GM19240 (cell line): Measurements from ENCODE around the gene MBLAC1.
A peak's percentile ranks its signal among the peaks of the same experiment; 100 is the strongest.
"Not testable (repeated sequence)": the region's sequence is repeated elsewhere in the genome, so short reads cannot be mapped to it uniquely, and the experiment has no call there.

Experiments
- DNase-seq: peaks from one replicate; pipeline ENCODE4 v3.0.0; 2011; ENCODE audit warnings: low spot score; ENCODE audit not compliant: insufficient read length

MBLAC1 gene

GRCh38 chr7:100122067-100122466 is 4.7 kb upstream of the MBLAC1 start:
- DNase-seq, result no peak

- DNase-seq, result no peak
These were observed 4.2 kb upstream of the MBLAC1 start for GRCh38 chr7:100122568-100122967.

GRCh38 chr7:100124301-100125230 is 2.2 kb upstream of the MBLAC1 start:
- no peak for DNase-seq

GRCh38 chr7:100126239-100126930 is 382 bp upstream of the MBLAC1 start:
- no peak for DNase-seq

- DNase-seq, result no peak
These were observed 1.3 kb downstream of the MBLAC1 start for GRCh38 chr7:100127866-100128636.

GRCh38 chr7:100128637-100128963 is 1.8 kb downstream of the MBLAC1 start:
- no peak for DNase-seq

- DNase-seq, result not testable (repeated sequence)
These were observed 3.4 kb downstream of the MBLAC1 start for GRCh38 chr7:100130220-100130607.

GRCh38 chr7:100130608-100131453 is 4.1 kb downstream of the MBLAC1 start:
- peak; percentile 61 for DNase-seq

GRCh38 chr7:100132126-100132525 is 5.4 kb downstream of the MBLAC1 start:
- DNase-seq, result no peak

GRCh38 chr7:100132697-100133151 is 6.0 kb downstream of the MBLAC1 start:
- peak; percentile 57 for DNase-seq

- DNase-seq, result no peak
These were observed 11.3 kb downstream of the MBLAC1 start for GRCh38 chr7:100137851-100138760.

GRCh38 chr7:100141555-100141949 is 14.8 kb downstream of the MBLAC1 start:
- DNase-seq, result no peak

GRCh38 chr7:100142461-100142860 is 15.7 kb downstream of the MBLAC1 start:
- no peak for DNase-seq

- DNase-seq, result not testable (repeated sequence)
These were observed 19.6 kb downstream of the MBLAC1 start for GRCh38 chr7:100146350-100146749.

GRCh38 chr7:100147278-100147677 is 20.5 kb downstream of the MBLAC1 start:
- DNase-seq, result no peak

- no peak for DNase-seq
These were observed 21.4 kb downstream of the MBLAC1 start for GRCh38 chr7:100148225-100148558.

- peak; percentile 98 for DNase-seq
These were observed 22.0 kb downstream of the MBLAC1 start, which contains the start of gene LAMTOR4 for GRCh38 chr7:100148559-100149328. TSS of gene LAMTOR4 (plus strand) at chr7:100148918. CDS start at chr7:100148973, 55 bp downstream.

GRCh38 chr7:100152404-100152803 is 25.6 kb downstream of the MBLAC1 start:
- no peak for DNase-seq
